Smooth muscle cell of the coronary artery (primary cell): Measurements from ENCODE around the gene TRAK1. TPM values are rescaled to one million over a fixed set of nuclear protein-coding genes. Genes with fewer than 3 reads are reported as not detected.

Experiments used
- total RNA-seq: library from RNA; depleted of rRNA; stranded (reverse); fragments of >200 nt; gene quantifications from 2 replicates; pipeline ENCODE4 v1.2.3, GENCODE V29; 2014; ENCODE audit warnings: low replicate concordance

The TRAK1 gene, protein sequence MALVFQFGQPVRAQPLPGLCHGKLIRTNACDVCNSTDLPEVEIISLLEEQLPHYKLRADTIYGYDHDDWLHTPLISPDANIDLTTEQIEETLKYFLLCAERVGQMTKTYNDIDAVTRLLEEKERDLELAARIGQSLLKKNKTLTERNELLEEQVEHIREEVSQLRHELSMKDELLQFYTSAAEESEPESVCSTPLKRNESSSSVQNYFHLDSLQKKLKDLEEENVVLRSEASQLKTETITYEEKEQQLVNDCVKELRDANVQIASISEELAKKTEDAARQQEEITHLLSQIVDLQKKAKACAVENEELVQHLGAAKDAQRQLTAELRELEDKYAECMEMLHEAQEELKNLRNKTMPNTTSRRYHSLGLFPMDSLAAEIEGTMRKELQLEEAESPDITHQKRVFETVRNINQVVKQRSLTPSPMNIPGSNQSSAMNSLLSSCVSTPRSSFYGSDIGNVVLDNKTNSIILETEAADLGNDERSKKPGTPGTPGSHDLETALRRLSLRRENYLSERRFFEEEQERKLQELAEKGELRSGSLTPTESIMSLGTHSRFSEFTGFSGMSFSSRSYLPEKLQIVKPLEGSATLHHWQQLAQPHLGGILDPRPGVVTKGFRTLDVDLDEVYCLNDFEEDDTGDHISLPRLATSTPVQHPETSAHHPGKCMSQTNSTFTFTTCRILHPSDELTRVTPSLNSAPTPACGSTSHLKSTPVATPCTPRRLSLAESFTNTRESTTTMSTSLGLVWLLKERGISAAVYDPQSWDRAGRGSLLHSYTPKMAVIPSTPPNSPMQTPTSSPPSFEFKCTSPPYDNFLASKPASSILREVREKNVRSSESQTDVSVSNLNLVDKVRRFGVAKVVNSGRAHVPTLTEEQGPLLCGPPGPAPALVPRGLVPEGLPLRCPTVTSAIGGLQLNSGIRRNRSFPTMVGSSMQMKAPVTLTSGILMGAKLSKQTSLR
- total RNA-seq: 29.7 and 37.7 TPM in 2 replicates

DNA sequence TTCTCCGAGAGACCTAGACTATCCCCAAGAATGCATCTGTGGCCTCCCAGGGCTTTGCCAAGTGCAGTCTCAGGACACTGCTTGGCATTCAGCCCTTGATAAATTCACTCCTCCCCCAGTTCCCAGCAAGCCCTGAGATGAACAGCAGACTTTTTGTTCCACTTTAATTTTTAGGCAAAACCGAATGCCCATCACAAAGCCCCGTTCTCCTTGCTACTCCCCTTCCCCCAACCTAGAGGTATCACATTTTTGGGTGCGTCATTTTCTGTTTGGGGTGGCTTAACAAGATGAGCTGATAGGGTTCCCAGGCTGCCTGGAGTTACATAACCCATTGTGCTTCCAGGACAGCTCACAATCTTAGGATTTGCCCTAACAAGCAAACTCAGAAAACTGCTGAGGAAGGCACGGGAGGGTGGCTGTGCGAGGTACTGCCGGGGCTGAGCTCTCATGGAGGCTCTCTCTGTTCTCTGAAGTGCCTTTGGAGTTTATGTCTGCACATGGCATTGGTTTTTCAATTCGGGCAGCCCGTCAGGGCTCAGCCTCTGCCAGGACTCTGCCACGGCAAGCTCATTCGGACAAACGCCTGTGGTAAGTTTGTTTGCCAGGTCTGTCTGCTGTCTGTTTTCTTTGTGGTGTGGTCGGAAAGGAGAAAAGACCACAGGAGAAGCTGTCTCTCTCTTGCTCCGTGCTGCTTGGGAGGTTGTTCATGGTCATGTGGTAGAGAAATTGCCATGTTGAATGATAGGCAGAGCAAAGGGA lies at the start of gene TRAK1:
Gene TRAK1, plus strand, starts transcription at position 385 of the 759 bp plus-strand sequence. Its CDS starts 113 bp downstream, at position 498.

DNA sequence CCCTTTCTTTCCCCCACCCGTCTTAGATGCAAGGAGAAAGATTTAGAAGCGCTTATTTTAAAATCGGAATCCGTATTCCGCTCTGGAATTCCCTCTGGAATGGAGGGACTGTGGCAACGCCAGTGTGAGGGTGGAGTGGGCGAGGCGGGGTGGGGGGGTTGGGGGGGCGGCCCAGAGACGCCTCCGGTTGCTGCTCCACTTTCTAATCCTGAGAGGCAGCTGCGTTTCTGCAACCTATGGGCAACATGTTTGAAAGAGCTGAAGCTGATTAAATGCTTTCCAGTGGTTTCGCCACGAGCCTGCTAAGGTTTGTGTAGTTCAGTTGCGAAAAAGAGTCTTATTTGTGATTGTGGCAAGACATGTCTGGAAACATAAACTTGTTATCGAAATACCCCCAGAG lies 174.9 kb downstream of the TRAK1 start, which contains the start of gene CCK:
Gene CCK, minus strand, starts transcription at position 101 of the 400 bp plus-strand sequence. CDS start 2,555 bp downstream, outside the sequence.

Other genes starting within 250 kb of the TRAK1 start
- 8.4 and 18.7 TPM in 2 replicates for gene ULK4, start 129.3 kb upstream of the TRAK1 start, total RNA-seq
- 0.30 and 1.1 TPM in 2 replicates for gene CCK, start 174.8 kb downstream of the TRAK1 start, total RNA-seq